Measurements from ENCODE around the gene ASB3.
"Not testable (repeated sequence)": the region's sequence is repeated elsewhere in the genome, so short reads cannot be mapped to it uniquely, and the experiment has no call there.

Gene ASB3

GRCh38 chr2:53690876-53691275 is 95.9 kb downstream of the ASB3 start:
- H3K27ac Mint-ChIP-seq, result no peak overlapping the region
- no peaks in the 10 kb centered on the region for H3K27me3 Mint-ChIP-seq
- H3K4me3 Mint-ChIP-seq, result no peak overlapping the region
- ATAC-seq (replicated peaks) (no peak), DNase-seq (no peak)
- no peaks in the 10 kb centered on the region for H3K9me3 Mint-ChIP-seq
- H3K36me3 Mint-ChIP-seq, result peaks cover 15 to 39% of the 10 kb centered on the region in 2 donors
- H3K4me1 Mint-ChIP-seq, result no peaks in the 10 kb centered on the region

GRCh38 chr2:53672881-53673522 is 113.8 kb downstream of the ASB3 start:
- ATAC-seq (replicated peaks), result no peak
- H3K4me1 Mint-ChIP-seq, result no peaks in the 10 kb centered on the region
- no peaks in the 10 kb centered on the region for H3K27me3 Mint-ChIP-seq
- peaks cover 15 to 24% of the 10 kb centered on the region in 2 donors for H3K36me3 Mint-ChIP-seq
- DNase-seq, result no peak
- no peaks in the 10 kb centered on the region for H3K9me3 Mint-ChIP-seq
- no peak overlapping the region for H3K27ac Mint-ChIP-seq
- H3K4me3 Mint-ChIP-seq, result no peak overlapping the region

GRCh38 chr2:53670331-53670730 is 116.4 kb downstream of the ASB3 start:
- Mint-ChIP-seq H3K27ac (no peak overlapping the region), H3K9me3 (peaks cover 0 to 4% of the 10 kb centered on the region in 2 donors), H3K4me3 (no peak overlapping the region), H3K27me3 (no peaks in the 10 kb centered on the region), H3K36me3 (peaks cover 28 to 42% of the 10 kb centered on the region in 2 donors), H3K4me1 (no peaks in the 10 kb centered on the region)
- ATAC-seq (replicated peaks) (no peak), DNase-seq (no peak)

GRCh38 chr2:53668624-53669026 is 118.1 kb downstream of the ASB3 start:
- no peak overlapping the region for H3K4me3 Mint-ChIP-seq
- H3K27me3 Mint-ChIP-seq, result no peaks in the 10 kb centered on the region
- ATAC-seq (replicated peaks), result no peak
- no peak overlapping the region for H3K27ac Mint-ChIP-seq
- no peak for DNase-seq
- H3K9me3 Mint-ChIP-seq, result peaks cover 6 to 12% of the 10 kb centered on the region in 2 donors
- peaks cover 43 to 54% of the 10 kb centered on the region in 2 donors for H3K36me3 Mint-ChIP-seq
- no peaks in the 10 kb centered on the region for H3K4me1 Mint-ChIP-seq

- not testable (repeated sequence) for DNase-seq; H3K27me3 Mint-ChIP-seq; H3K4me3 Mint-ChIP-seq; ATAC-seq (replicated peaks); H3K27ac Mint-ChIP-seq; H3K4me1 Mint-ChIP-seq
- Mint-ChIP-seq H3K9me3 (peaks cover 6 to 13% of the 10 kb centered on the region in 2 donors), H3K36me3 (peaks cover 53 to 65% of the 10 kb centered on the region in 2 donors)
Observed at GRCh38 chr2:53667130-53667529, 119.6 kb downstream of the ASB3 start.

GRCh38 chr2:53660886-53661285 is 125.9 kb downstream of the ASB3 start:
- no peaks in the 10 kb centered on the region for H3K27me3 Mint-ChIP-seq
- DNase-seq, result no peak
- no peak overlapping the region for H3K27ac Mint-ChIP-seq
- H3K9me3 Mint-ChIP-seq, result peaks cover 9% of the 10 kb centered on the region in 2 donors
- no peak overlapping the region for H3K4me3 Mint-ChIP-seq
- H3K36me3 Mint-ChIP-seq, result peaks cover 30 to 42% of the 10 kb centered on the region in 2 donors
- ATAC-seq (replicated peaks), result no peak
- no peaks in the 10 kb centered on the region for H3K4me1 Mint-ChIP-seq

- not testable (repeated sequence) for H3K4me3 Mint-ChIP-seq; H3K27me3 Mint-ChIP-seq; H3K4me1 Mint-ChIP-seq; DNase-seq; H3K27ac Mint-ChIP-seq; H3K9me3 Mint-ChIP-seq; ATAC-seq (replicated peaks)
- peaks cover 9 to 28% of the 10 kb centered on the region in 2 donors for H3K36me3 Mint-ChIP-seq
Observed at GRCh38 chr2:53658474-53658873, 128.3 kb downstream of the ASB3 start.

GRCh38 chr2:53655256-53655655 is 131.5 kb downstream of the ASB3 start:
- H3K9me3 Mint-ChIP-seq, result peaks cover 0 to 6% of the 10 kb centered on the region in 2 donors
- ATAC-seq (replicated peaks), result no peak
- no peak for DNase-seq
- no peaks in the 10 kb centered on the region for H3K27me3 Mint-ChIP-seq
- H3K27ac Mint-ChIP-seq, result no peak overlapping the region
- peaks cover 0 to 2% of the 10 kb centered on the region in 2 donors for H3K4me1 Mint-ChIP-seq
- peaks cover 0 to 18% of the 10 kb centered on the region in 2 donors for H3K36me3 Mint-ChIP-seq
- H3K4me3 Mint-ChIP-seq, result no peak overlapping the region

GRCh38 chr2:53654396-53654795 is 132.4 kb downstream of the ASB3 start:
- peaks cover 0 to 17% of the 10 kb centered on the region in 2 donors for H3K36me3 Mint-ChIP-seq
- H3K4me3 Mint-ChIP-seq, result no peak overlapping the region
- H3K27ac Mint-ChIP-seq, result no peak overlapping the region
- H3K9me3 Mint-ChIP-seq, result peaks cover 0 to 6% of the 10 kb centered on the region in 2 donors
- DNase-seq (no peak), ATAC-seq (replicated peaks) (no peak)
- peaks cover 0 to 2% of the 10 kb centered on the region in 2 donors for H3K4me1 Mint-ChIP-seq
- peaks cover 5 to 6% of the 10 kb centered on the region in 2 donors for H3K27me3 Mint-ChIP-seq

- no peak for DNase-seq
- Mint-ChIP-seq H3K27me3 (peaks cover 6% of the 10 kb centered on the region in 2 donors), H3K27ac (no peak overlapping the region), H3K36me3 (peaks cover 0 to 7% of the 10 kb centered on the region in 2 donors), H3K4me3 (no peak overlapping the region), H3K9me3 (peaks cover 0 to 3% of the 10 kb centered on the region in 2 donors), H3K4me1 (peaks cover 0 to 2% of the 10 kb centered on the region in 2 donors)
- ATAC-seq (replicated peaks), result no peak
Observed at GRCh38 chr2:53652131-53652530, 134.6 kb downstream of the ASB3 start.

GRCh38 chr2:53646788-53647187 is 140.0 kb downstream of the ASB3 start:
- Mint-ChIP-seq H3K27me3 (peaks cover 6 to 12% of the 10 kb centered on the region in 2 donors), H3K4me1 (no peaks in the 10 kb centered on the region), H3K4me3 (no peak overlapping the region), H3K36me3 (no peaks in the 10 kb centered on the region), H3K9me3 (no peaks in the 10 kb centered on the region), H3K27ac (no peak overlapping the region)
- ATAC-seq (replicated peaks) (no peak), DNase-seq (no peak)

GRCh38 chr2:53641290-53641689 is 145.5 kb downstream of the ASB3 start:
- DNase-seq (no peak), ATAC-seq (replicated peaks) (no peak)
- peaks cover 2 to 4% of the 10 kb centered on the region in 2 donors for H3K9me3 Mint-ChIP-seq
- H3K27me3 Mint-ChIP-seq, result peaks cover 0 to 9% of the 10 kb centered on the region in 2 donors
- H3K36me3 Mint-ChIP-seq, result peaks cover 0 to 4% of the 10 kb centered on the region in 2 donors
- H3K4me1 Mint-ChIP-seq, result no peaks in the 10 kb centered on the region
- H3K27ac Mint-ChIP-seq, result no peak overlapping the region
- H3K4me3 Mint-ChIP-seq, result no peak overlapping the region

- DNase-seq, result no peak
Observed at GRCh38 chr2:53640466-53640865, 146.3 kb downstream of the ASB3 start.

GRCh38 chr2:53636596-53636995 is 150.2 kb downstream of the ASB3 start:
- ATAC-seq (replicated peaks) (no peak), DNase-seq (no peak)
- H3K27ac Mint-ChIP-seq, result no peak overlapping the region

More at GRCh38 chr2:53640466-53640865, 146.3 kb downstream of the ASB3 start:
- Mint-ChIP-seq H3K9me3 (peaks cover 2 to 4% of the 10 kb centered on the region in 2 donors), H3K36me3 (peaks cover 0 to 4% of the 10 kb centered on the region in 2 donors), H3K27me3 (peaks cover 0 to 9% of the 10 kb centered on the region in 2 donors), H3K4me3 (no peak overlapping the region), H3K4me1 (no peaks in the 10 kb centered on the region), H3K27ac (no peak overlapping the region)
- no peak for ATAC-seq (replicated peaks)

GRCh38 chr2:53636109-53636508 is 150.6 kb downstream of the ASB3 start:
- H3K4me1 Mint-ChIP-seq, result no peaks in the 10 kb centered on the region
- H3K27ac Mint-ChIP-seq, result no peak overlapping the region
- ATAC-seq (replicated peaks) (no peak), DNase-seq (no peak)
- H3K4me3 Mint-ChIP-seq, result no peak overlapping the region
- no peaks in the 10 kb centered on the region for H3K27me3 Mint-ChIP-seq
- H3K9me3 Mint-ChIP-seq, result peaks cover 2 to 4% of the 10 kb centered on the region in 2 donors
- peaks cover 0 to 4% of the 10 kb centered on the region in 2 donors for H3K36me3 Mint-ChIP-seq

More at GRCh38 chr2:53636596-53636995, 150.2 kb downstream of the ASB3 start:
- peaks cover 0 to 2% of the 10 kb centered on the region in 2 donors for H3K27me3 Mint-ChIP-seq
- peaks cover 0 to 4% of the 10 kb centered on the region in 2 donors for H3K36me3 Mint-ChIP-seq
- peaks cover 2 to 4% of the 10 kb centered on the region in 2 donors for H3K9me3 Mint-ChIP-seq
- no peak overlapping the region for H3K4me3 Mint-ChIP-seq
- no peaks in the 10 kb centered on the region for H3K4me1 Mint-ChIP-seq
